Middle frontal gyrus (tissue), 1 donor: ENCODE results near the gene ZNF354B.
"Not testable (repeated sequence)": the region's sequence is repeated elsewhere in the genome, so short reads cannot be mapped to it uniquely, and the experiment has no call there.

ENCODE experiments used
- DNase-seq: peaks from one replicate; pipeline ENCODE4 v3.0.0-alpha.2; 2015; ENCODE audit warnings: low spot score; ENCODE audit errors: extremely low spot score

Gene ZNF354B

DNA sequence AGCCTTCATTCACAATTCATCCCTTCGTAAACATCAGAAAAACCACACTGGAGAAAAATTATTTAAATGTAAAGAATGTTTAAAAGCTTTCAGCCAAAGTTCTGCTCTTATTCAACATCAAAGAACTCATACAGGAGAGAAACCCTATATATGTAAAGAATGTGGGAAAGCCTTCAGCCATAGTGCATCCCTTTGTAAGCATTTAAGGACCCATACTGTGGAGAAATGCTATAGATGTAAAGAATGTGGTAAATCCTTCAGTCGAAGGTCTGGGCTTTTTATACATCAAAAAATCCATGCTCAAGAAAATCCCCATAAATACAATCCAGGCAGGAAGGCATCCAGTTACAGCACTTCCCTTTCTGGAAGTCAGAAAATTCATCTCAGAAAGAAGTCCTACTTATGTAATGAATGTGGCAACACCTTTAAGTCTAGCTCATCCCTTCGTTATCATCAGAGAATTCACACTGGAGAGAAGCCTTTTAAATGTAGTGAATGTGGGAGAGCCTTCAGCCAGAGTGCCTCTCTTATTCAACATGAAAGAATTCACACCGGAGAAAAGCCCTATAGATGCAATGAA, 23.5 kb downstream of the ZNF354B start:
- DNase-seq = not testable (repeated sequence)

DNA sequence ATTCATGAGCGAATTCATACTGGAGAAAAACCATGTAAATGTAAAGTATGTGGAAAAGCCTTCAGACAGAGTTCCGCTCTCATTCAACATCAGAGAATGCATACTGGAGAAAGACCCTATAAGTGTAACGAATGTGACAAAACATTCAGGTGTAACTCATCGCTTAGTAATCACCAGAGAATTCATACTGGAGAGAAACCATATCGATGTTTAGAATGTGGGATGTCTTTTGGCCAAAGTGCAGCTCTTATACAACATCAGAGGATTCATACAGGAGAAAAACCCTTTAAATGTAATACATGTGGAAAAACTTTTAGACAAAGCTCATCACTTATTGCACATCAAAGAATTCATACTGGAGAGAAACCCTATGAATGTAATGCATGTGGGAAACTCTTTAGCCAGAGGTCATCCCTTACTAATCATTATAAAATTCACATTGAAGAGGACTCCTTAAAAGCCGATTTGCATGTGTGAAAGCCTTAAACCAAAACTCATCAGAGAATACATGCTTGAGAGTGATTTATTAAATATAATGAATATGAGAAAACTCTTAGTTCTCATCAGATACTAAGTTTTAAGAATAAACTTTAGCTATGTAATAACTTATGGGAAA, 24.2 kb downstream of the ZNF354B start:
- no peak for DNase-seq

DNA sequence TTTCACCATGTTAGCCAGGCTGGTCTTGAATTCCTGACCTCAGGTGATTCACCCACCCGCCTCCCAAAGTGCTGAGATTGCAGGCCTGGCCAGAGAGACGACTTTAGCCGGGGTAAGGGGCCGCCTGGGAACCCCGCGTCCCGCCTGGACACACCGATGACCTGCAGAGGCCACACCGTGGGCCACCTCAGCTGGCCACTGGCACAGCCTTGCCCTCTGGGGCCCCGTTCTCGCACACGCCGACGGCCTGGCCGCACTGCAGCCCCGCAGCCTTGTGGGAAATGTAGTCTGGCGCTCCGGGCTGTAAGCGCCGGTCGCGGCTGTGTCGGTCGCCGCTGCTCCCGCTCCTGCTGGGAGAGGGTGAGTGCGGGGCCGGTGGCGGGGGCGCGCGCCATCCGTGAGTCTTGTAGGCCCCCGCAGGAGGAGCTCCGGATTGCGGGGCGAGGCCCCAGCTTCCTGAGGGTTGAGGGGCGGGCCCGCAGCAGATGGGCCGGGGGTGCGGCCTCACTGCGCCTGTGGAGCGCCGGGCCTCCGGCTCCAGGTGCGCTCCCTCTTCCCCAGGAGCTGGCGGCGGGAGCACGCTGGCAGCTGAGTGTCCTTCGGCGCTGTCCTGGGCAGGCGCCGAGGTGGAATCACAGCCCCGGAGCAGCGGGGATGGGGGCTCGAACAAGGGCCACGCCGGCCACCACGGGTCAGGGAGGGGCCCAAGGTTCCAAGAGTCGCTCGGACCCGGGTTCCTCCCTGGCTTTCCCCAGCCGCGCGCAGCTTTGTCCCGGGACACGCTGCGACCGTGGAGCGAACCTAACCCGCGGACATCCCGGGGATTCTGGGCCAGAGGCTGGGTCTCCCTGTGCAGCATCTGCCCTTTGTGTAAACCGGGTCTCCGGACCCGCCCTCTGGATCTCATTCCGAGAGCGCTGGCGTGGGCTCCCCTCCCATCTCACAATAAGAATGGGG, 36.1 kb downstream of the ZNF354B start, which contains the start of gene ZFP2:
Gene ZFP2, plus strand, starts transcription at position 299 of the 957 bp plus-strand sequence. CDS start 35,401 bp downstream, outside the sequence.
- peak; percentile 51 for DNase-seq

DNA sequence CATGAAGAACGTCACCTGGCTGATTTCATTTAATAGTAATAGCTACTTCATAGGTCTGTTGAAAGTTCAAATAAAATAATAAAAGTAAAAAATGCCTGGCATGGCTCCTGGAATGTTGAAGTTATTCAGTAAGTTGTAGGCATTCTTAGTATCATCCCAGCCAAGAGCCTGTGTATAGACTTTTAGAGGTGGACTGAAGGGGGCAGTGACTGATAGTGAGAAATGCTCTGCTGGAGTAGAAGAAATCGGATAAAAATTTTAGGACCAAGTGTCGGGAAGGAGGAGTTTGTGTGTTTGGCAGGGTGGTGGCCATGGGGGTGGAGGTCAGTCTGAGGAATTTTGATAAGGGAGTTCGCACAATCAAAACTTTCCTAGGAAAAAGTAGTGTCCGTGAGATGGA, 39.5 kb downstream of the ZNF354B start:
- no peak for DNase-seq

DNA sequence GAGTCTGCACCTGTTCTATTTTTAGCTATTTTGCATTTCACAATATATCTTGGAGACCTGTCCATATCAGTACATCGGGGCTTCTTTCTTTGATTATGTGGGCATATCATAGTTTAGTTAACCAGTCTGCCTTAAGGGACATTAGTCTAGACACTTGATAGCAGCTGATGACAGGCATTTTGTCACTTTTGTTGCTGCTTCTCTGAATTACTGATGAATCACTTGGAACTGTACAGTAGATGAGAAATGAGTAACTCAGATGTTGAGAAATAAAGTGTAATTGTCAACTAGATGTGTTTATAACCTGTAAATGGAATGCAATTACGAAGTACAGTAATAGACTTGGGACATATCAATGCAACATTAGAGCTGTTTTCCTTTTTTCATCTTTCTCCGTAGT, 43.1 kb downstream of the ZNF354B start:
- DNase-seq = no peak

DNA sequence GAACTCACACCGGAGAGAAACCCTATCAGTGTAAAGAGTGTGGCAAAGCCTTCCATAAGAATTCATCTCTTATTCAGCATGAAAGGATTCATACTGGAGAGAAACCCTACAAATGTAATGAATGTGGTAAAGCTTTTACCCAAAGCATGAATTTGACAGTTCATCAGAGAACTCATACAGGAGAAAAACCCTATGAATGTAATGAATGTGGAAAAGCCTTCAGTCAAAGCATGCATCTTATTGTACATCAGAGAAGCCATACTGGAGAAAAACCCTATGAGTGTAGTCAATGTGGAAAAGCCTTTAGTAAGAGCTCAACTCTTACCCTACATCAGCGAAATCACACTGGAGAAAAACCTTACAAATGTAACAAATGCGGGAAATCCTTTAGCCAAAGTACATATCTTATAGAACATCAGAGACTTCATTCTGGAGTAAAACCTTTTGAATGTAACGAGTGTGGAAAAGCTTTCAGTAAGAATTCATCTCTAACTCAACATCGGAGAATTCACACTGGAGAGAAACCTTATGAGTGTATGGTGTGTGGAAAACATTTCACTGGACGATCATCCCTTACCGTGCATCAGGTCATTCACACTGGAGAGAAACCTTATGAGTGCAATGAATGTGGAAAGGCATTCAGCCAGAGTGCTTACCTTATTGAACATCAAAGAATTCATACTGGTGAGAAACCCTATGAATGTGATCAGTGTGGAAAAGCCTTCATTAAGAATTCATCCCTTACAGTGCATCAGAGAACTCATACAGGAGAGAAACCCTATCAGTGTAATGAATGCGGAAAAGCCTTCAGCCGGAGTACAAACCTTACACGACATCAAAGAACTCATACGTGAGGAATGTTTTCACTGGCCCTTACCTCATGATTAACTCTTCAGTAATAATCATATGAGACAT, 72.3 kb downstream of the ZNF354B start:
- no peak for DNase-seq
